Ishikawa (cell line): Measurements from ENCODE around the gene DVL2.

Experiments used
- CEBPB ChIP-seq: IDR thresholded peaks from 2 replicates; pipeline ENCODE4 v1.6.1; 2012
- CREB1 ChIP-seq: IDR thresholded peaks from 2 replicates; pipeline ENCODE4 v1.6.1; 2012; ENCODE audit warnings: low read depth
- EGR1 ChIP-seq: IDR thresholded peaks from 2 replicates; pipeline ENCODE4 v1.6.1; 2012
- EP300 ChIP-seq: IDR thresholded peaks from 2 replicates; pipeline ENCODE4 v1.6.1; 2012; ENCODE audit warnings: borderline replicate concordance
- FOXM1 ChIP-seq: IDR thresholded peaks from 2 replicates; pipeline ENCODE4 v1.6.1; 2012; ENCODE audit warnings: low read depth, borderline replicate concordance
- MAX ChIP-seq: IDR thresholded peaks from 2 replicates; pipeline ENCODE4 v1.6.1; 2012
- NFIC ChIP-seq: IDR thresholded peaks from 2 replicates; pipeline ENCODE4 v1.6.1; 2012
- RAD21 ChIP-seq: IDR thresholded peaks from 2 replicates; pipeline ENCODE4 v1.6.1; 2012; ENCODE audit warnings: low read depth
- REST ChIP-seq: IDR thresholded peaks from 2 replicates; pipeline ENCODE4 v1.6.1; 2012; ENCODE audit warnings: low read depth, mild to moderate bottlenecking
- TAF1 ChIP-seq: IDR thresholded peaks from 2 replicates; pipeline ENCODE4 v1.6.1; 2012; ENCODE audit warnings: low read depth, mild to moderate bottlenecking
- TCF12 ChIP-seq: IDR thresholded peaks from 2 replicates; pipeline ENCODE4 v1.6.1; 2012; ENCODE audit warnings: low read depth
- TEAD4 ChIP-seq: IDR thresholded peaks from 2 replicates; pipeline ENCODE4 v1.6.1; 2012
- USF1 ChIP-seq: IDR thresholded peaks from 2 replicates; pipeline ENCODE4 v1.6.1; 2012
- YY1 ChIP-seq: IDR thresholded peaks from 2 replicates; pipeline ENCODE4 v1.6.1; 2012; ENCODE audit warnings: low read depth
- ZBTB7A ChIP-seq: IDR thresholded peaks from 2 replicates; pipeline ENCODE4 v1.6.1; 2012; ENCODE audit warnings: low read depth

The DVL2 gene

GRCh38 chr17:7281953-7282751 lies 47.8 kb upstream of the DVL2 start:
- TF ChIP-seq ZBTB7A (0 out of 2 replicates have a peak, but pooled peaks have one; percentile 3), YY1 (no peak)

GRCh38 chr17:7281074-7281952 lies 47.0 kb upstream of the DVL2 start, which contains the start of gene SLC2A4:
Gene SLC2A4, plus strand, starts transcription at chr17:7281718. Its CDS starts 217 bp downstream, at chr17:7281935.
- TF ChIP-seq TCF12, result no peak
- TF ChIP-seq EP300, result no peak
- TF ChIP-seq TAF1, result no peak
- peak; percentile 91 for TF ChIP-seq MAX
- peak; percentile 79 for TF ChIP-seq ZBTB7A
- peak; percentile 45 for TF ChIP-seq USF1
- TF ChIP-seq REST, result no peak
- no peak for TF ChIP-seq CREB1
- no peak for TF ChIP-seq YY1
- no peak for TF ChIP-seq FOXM1
- TF ChIP-seq EGR1, result peak; percentile 19; the same call in 1 of the 2 replicates
- 0 out of 2 replicates have a peak, but pooled peaks have one; percentile 7 for TF ChIP-seq NFIC
- no peak for TF ChIP-seq RAD21
- TF ChIP-seq TEAD4, result no peak
- no peak for TF ChIP-seq CEBPB

- TF ChIP-seq YY1, result 0 out of 2 replicates have a peak, but pooled peaks have one; percentile 32
- TF ChIP-seq TEAD4, result peak; percentile 22; the same call in 1 of the 2 replicates
- TF ChIP-seq FOXM1, result no peak
- no peak for TF ChIP-seq NFIC
- TF ChIP-seq MAX, result peak; percentile 52
- 0 out of 2 replicates have a peak, but pooled peaks have one; percentile 39 for TF ChIP-seq ZBTB7A
- no peak for TF ChIP-seq EGR1
- TF ChIP-seq RAD21, result peak; percentile 98
Observed at GRCh38 chr17:7280519-7281073, 46.3 kb upstream of the DVL2 start.

GRCh38 chr17:7279448-7279847 lies 45.1 kb upstream of the DVL2 start:
- no peak for TF ChIP-seq CREB1
- TF ChIP-seq YY1, result no peak
- no peak for TF ChIP-seq FOXM1
- no peak for TF ChIP-seq TEAD4
- no peak for TF ChIP-seq NFIC
- no peak for TF ChIP-seq TCF12
- no peak for TF ChIP-seq REST
- no peak for TF ChIP-seq EGR1

- TF ChIP-seq RAD21 (no peak), REST (no peak), CREB1 (no peak), EGR1 (no peak), USF1 (no peak), EP300 (no peak), FOXM1 (no peak), TAF1 (no peak), ZBTB7A (no peak), TCF12 (no peak), NFIC (no peak), MAX (no peak), YY1 (no peak), CEBPB (no peak), TEAD4 (no peak)
Observed at GRCh38 chr17:7266784-7267183, 32.5 kb upstream of the DVL2 start.
